SK-N-SH treated with all-trans-retinoic acid at 6 μM for 48 hours (cell line): Measurements from ENCODE around the gene IL10RA.

Experiments
- ATAC-seq: fragments of 200-7000 bp; cut with Tn5 transposase; 3 replicates; pipeline ENCODE4 v1.9.1; 2020; ENCODE audit warnings: mild to moderate bottlenecking, moderate library complexity
- ARNTL ChIP-seq: fragments of 450-650 bp; formaldehyde crosslinking; IDR thresholded peaks from 2 replicates; pipeline ENCODE4 v1.5.0; 2020; ENCODE audit warnings: low read depth, mild to moderate bottlenecking, moderate library complexity, borderline replicate concordance
- BACH2 ChIP-seq: fragments of 250-450 bp; sonication (Bioruptor Pico); IDR thresholded peaks from 2 replicates; pipeline ENCODE4 v1.9.0; 2021; ENCODE audit warnings: mild to moderate bottlenecking, borderline replicate concordance
- CREB5 ChIP-seq: fragments of 250-450 bp; sonication (Bioruptor Pico); IDR thresholded peaks from 2 replicates; pipeline ENCODE4 v1.5.1; 2020; ENCODE audit warnings: low read depth, mild to moderate bottlenecking, moderate library complexity
- CSDC2 ChIP-seq: fragments of 250-450 bp; sonication (Bioruptor Pico); IDR thresholded peaks from 2 replicates; pipeline ENCODE4 v1.5.0; 2020; ENCODE audit warnings: mild to moderate bottlenecking, moderate library complexity
- ESRRG ChIP-seq: fragments of 250-450 bp; sonication (Bioruptor Pico); IDR thresholded peaks from 2 replicates; pipeline ENCODE4 v1.6.1; 2021; ENCODE audit warnings: mild to moderate bottlenecking
- GLIS3 ChIP-seq: fragments of 250-450 bp; sonication (Bioruptor Pico); IDR thresholded peaks from 2 replicates; pipeline ENCODE4 v1.5.0; 2020; ENCODE audit warnings: mild to moderate bottlenecking, moderate library complexity
- ISL1 ChIP-seq: fragments of 250-450 bp; sonication (Bioruptor Pico); IDR thresholded peaks from 2 replicates; pipeline ENCODE4 v2.1.2; 2022; ENCODE audit warnings: mild to moderate bottlenecking, moderate library complexity
- OSR1 ChIP-seq: fragments of 250-450 bp; sonication (Bioruptor Pico); IDR thresholded peaks from 2 replicates; pipeline ENCODE4 v1.8.0; 2022; ENCODE audit warnings: moderate library complexity, mild to moderate bottlenecking, inconsistent platforms
- PATZ1 ChIP-seq: fragments of 250-450 bp; sonication (Bioruptor Pico); IDR thresholded peaks from 2 replicates; pipeline ENCODE4 v1.8.0; 2020; ENCODE audit warnings: mild to moderate bottlenecking, moderate library complexity, borderline replicate concordance
- PPARA ChIP-seq: fragments of 250-450 bp; sonication (Bioruptor Pico); IDR thresholded peaks from 2 replicates; pipeline ENCODE4 v1.5.0; 2020; ENCODE audit warnings: mild to moderate bottlenecking, borderline replicate concordance
- RARB ChIP-seq: fragments of 250-450 bp; sonication (Bioruptor Pico); IDR thresholded peaks from 2 replicates; pipeline ENCODE4 v1.8.0; 2021; ENCODE audit warnings: mild to moderate bottlenecking, moderate library complexity
- SNAI2 ChIP-seq: fragments of 250-450 bp; sonication (Bioruptor Pico); IDR thresholded peaks from 2 replicates; pipeline ENCODE4 v1.5.0; 2020; ENCODE audit warnings: mild to moderate bottlenecking, moderate library complexity
- TCF4 ChIP-seq: fragments of 250-450 bp; sonication (Bioruptor Pico); IDR thresholded peaks from 2 replicates; pipeline ENCODE4 v1.8.0; 2021; ENCODE audit warnings: mild to moderate bottlenecking, moderate library complexity, borderline replicate concordance
- TOX ChIP-seq: fragments of 250-450 bp; sonication (Bioruptor Pico); IDR thresholded peaks from 2 replicates; pipeline ENCODE4 v1.8.0; 2021; ENCODE audit warnings: mild to moderate bottlenecking, moderate library complexity, borderline replicate concordance
- ZC3H10 ChIP-seq: fragments of 250-450 bp; sonication (Bioruptor Pico); IDR thresholded peaks from 2 replicates; pipeline ENCODE4 v1.5.1; 2021; ENCODE audit warnings: mild to moderate bottlenecking, moderate library complexity
- ZFP3 ChIP-seq: fragments of 250-450 bp; sonication (Bioruptor Pico); IDR thresholded peaks from 2 replicates; pipeline ENCODE4 v1.5.0; 2020; ENCODE audit warnings: mild to moderate bottlenecking, moderate library complexity
- ZFP30 ChIP-seq: fragments of 450-650 bp; formaldehyde crosslinking; IDR thresholded peaks from 2 replicates; pipeline ENCODE4 v1.5.0; 2022; ENCODE audit warnings: mild to moderate bottlenecking, moderate library complexity
- ZNF565 ChIP-seq: fragments of 450-650 bp; formaldehyde crosslinking; conservative IDR thresholded peaks from 2 replicates; pipeline ENCODE4 v1.5.0; 2020; ENCODE audit warnings: low read depth, mild to moderate bottlenecking, moderate library complexity
- ZNF70 ChIP-seq: fragments of 450-650 bp; formaldehyde crosslinking; IDR thresholded peaks from 2 replicates; pipeline ENCODE4 v1.5.0; 2020; ENCODE audit warnings: mild to moderate bottlenecking, moderate library complexity
- ZNF8 ChIP-seq: fragments of 450-650 bp; formaldehyde crosslinking; IDR thresholded peaks from 2 replicates; pipeline ENCODE4 v1.5.0; 2020; ENCODE audit warnings: mild to moderate bottlenecking, moderate library complexity
- TF ChIP-seq, protein P1 (sequence below): fragments of 250-450 bp; sonication (Bioruptor Pico); IDR thresholded peaks from 2 replicates; pipeline ENCODE4 v1.5.0; 2020; ENCODE audit warnings: mild to moderate bottlenecking, moderate library complexity

The IL10RA gene

DNA sequence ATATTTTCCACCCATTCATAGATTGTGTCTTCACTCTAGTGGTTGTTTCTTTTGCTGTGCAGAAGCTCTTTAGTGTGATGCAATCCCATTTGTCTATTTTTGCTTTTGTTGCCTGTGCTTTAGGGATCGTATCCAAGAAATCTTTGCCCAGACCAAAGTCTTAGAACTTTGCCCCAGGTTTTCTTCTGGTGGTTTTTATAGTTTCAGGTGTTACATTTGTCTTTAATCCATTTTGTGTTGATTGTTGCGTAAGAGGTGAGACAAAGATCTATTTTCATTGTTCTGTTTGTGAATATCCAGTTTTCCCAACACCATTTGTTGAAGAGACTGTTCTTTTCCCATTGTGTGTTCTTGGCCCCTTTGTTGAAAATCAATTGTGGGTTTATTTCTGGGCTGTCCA, 6.4 kb downstream of the IL10RA start:
- no peak for TF ChIP-seq RARB (CRISPR knock-in tag)
- TF ChIP-seq CSDC2 (CRISPR knock-in tag): no peak
- no peak for TF ChIP-seq SNAI2 (CRISPR knock-in tag)
- TF ChIP-seq ZFP3: no peak
- TF ChIP-seq CREB5 (CRISPR knock-in tag): no peak
- ATAC-seq: no peak

- TF ChIP-seq TCF4 (CRISPR knock-in tag) (no peak), PPARA (CRISPR knock-in tag) (no peak)
- TF ChIP-seq, all 23 proteins: peak for 0
- no peak for ATAC-seq
Observed at GRCh38 chr11:117993988-117994745, 8.0 kb downstream of the IL10RA start.

DNA sequence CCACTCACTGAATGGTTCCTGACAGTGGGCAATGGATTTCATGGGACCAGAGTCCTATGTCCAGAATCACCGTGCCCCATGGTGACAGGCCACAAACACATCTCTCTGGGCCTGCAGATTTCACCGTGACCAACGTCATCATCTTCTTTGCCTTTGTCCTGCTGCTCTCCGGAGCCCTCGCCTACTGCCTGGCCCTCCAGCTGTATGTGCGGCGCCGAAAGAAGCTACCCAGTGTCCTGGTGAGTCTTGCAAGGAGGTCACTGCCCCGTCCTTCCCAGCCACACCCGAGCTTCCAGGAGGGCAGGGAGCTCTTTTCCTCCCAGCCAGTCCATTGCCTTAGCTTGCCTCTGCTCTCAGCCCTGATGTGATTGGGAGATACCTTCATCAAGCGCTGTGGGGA, 9.3 kb downstream of the IL10RA start:
- no peak for TF ChIP-seq RARB (CRISPR knock-in tag)
- no peak for TF ChIP-seq ESRRG (CRISPR knock-in tag)
- no peak for TF ChIP-seq PATZ1 (CRISPR knock-in tag)
- no peak for TF ChIP-seq CSDC2 (CRISPR knock-in tag)
- no peak for TF ChIP-seq ISL1 (CRISPR knock-in tag)
- TF ChIP-seq GLIS3: no peak
- TF ChIP-seq ZFP3: no peak
- TF ChIP-seq ZNF8 (CRISPR knock-in tag): no peak
- TF ChIP-seq TOX (CRISPR knock-in tag): no peak
- no peak for TF ChIP-seq ARNTL (CRISPR knock-in tag)
- no peak for TF ChIP-seq ZNF70 (CRISPR knock-in tag)
- no peak for TF ChIP-seq PPARA (CRISPR knock-in tag)
- no peak for TF ChIP-seq BACH2
- no peak for TF ChIP-seq ZC3H10 (CRISPR knock-in tag)
- no peak for TF ChIP-seq ZNF565 (CRISPR knock-in tag)
- TF ChIP-seq SNAI2 (CRISPR knock-in tag): no peak
- no peak for TF ChIP-seq CREB5 (CRISPR knock-in tag)
- no peak for ATAC-seq

DNA sequence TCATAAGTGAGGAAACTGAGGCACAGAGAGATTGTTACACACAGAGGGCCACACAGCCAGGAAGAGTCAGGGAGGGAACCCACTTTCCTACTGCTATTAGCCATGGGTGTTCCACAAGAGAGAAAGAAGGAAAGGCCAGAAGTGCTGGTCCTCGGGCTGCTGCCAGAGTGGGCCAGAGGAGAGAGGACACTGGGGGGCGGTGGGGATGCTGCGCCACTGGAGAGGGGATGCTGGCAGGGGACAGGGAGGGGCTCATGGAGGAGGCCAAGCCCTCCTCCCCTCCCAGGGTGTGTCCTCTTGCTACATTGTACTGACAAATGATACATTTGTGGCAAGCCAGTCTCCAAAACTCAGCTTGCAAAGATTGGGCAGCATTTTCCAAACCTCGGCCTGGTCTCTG, 9.9 kb downstream of the IL10RA start:
- ATAC-seq: no peak
- TF ChIP-seq, protein P1, sequence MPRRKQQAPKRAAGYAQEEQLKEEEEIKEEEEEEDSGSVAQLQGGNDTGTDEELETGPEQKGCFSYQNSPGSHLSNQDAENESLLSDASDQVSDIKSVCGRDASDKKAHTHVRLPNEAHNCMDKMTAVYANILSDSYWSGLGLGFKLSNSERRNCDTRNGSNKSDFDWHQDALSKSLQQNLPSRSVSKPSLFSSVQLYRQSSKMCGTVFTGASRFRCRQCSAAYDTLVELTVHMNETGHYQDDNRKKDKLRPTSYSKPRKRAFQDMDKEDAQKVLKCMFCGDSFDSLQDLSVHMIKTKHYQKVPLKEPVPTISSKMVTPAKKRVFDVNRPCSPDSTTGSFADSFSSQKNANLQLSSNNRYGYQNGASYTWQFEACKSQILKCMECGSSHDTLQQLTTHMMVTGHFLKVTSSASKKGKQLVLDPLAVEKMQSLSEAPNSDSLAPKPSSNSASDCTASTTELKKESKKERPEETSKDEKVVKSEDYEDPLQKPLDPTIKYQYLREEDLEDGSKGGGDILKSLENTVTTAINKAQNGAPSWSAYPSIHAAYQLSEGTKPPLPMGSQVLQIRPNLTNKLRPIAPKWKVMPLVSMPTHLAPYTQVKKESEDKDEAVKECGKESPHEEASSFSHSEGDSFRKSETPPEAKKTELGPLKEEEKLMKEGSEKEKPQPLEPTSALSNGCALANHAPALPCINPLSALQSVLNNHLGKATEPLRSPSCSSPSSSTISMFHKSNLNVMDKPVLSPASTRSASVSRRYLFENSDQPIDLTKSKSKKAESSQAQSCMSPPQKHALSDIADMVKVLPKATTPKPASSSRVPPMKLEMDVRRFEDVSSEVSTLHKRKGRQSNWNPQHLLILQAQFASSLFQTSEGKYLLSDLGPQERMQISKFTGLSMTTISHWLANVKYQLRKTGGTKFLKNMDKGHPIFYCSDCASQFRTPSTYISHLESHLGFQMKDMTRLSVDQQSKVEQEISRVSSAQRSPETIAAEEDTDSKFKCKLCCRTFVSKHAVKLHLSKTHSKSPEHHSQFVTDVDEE: no peak
- TF ChIP-seq CSDC2 (CRISPR knock-in tag) (no peak), CREB5 (CRISPR knock-in tag) (no peak), PPARA (CRISPR knock-in tag) (no peak), ZNF8 (CRISPR knock-in tag) (no peak), TOX (CRISPR knock-in tag) (no peak), BACH2 (no peak), PATZ1 (CRISPR knock-in tag) (no peak), OSR1 (CRISPR knock-in tag) (no peak), ZFP30 (no peak)
